ENCODE results near the gene ZNF200.
A peak's percentile ranks its signal among the peaks of the same experiment; 100 is the strongest.
"Not testable (repeated sequence)": the region's sequence is repeated elsewhere in the genome, so short reads cannot be mapped to it uniquely, and the experiment has no call there.

The ZNF200 gene

GRCh38 chr16:3234857-3235561, at the start of gene ZNF200:
ZNF200 (minus strand) TSS chr16:3235158; CDS start chr16:3233755, 1,403 bp downstream.
- peak; percentile 98 for DNase-seq (ENCODE audit: low spot score)

- peak; percentile 20 for DNase-seq (ENCODE audit: low spot score)
Observed at GRCh38 chr16:3283543-3284447, 48.8 kb upstream of the ZNF200 start.

GRCh38 chr16:3282730-3283542, 48.0 kb upstream of the ZNF200 start, which contains the start of gene ZNF263:
ZNF263 (plus strand) TSS chr16:3283491; CDS start chr16:3283819, 328 bp downstream.
- peak; percentile 99 for DNase-seq (ENCODE audit: low spot score)

GRCh38 chr16:3282103-3282729, 47.3 kb upstream of the ZNF200 start:
- DNase-seq (ENCODE audit: low spot score): no peak

GRCh38 chr16:3281222-3281820, 46.4 kb upstream of the ZNF200 start:
- DNase-seq (ENCODE audit: low spot score): no peak

- no peak for DNase-seq (ENCODE audit: low spot score)
Observed at GRCh38 chr16:3276679-3277078, 41.7 kb upstream of the ZNF200 start.

- DNase-seq (ENCODE audit: low spot score): no peak
Observed at GRCh38 chr16:3274947-3275346, 40.0 kb upstream of the ZNF200 start.

- DNase-seq (ENCODE audit: low spot score): no peak
Observed at GRCh38 chr16:3274490-3274889, 39.5 kb upstream of the ZNF200 start.

GRCh38 chr16:3271281-3271680, 36.3 kb upstream of the ZNF200 start:
- not testable (repeated sequence) for DNase-seq (ENCODE audit: low spot score)

GRCh38 chr16:3270718-3271117, 35.8 kb upstream of the ZNF200 start:
- DNase-seq (ENCODE audit: low spot score): not testable (repeated sequence)

GRCh38 chr16:3268294-3268693, 33.3 kb upstream of the ZNF200 start:
- DNase-seq (ENCODE audit: low spot score): no peak

- DNase-seq (ENCODE audit: low spot score): peak; percentile 58
Observed at GRCh38 chr16:3266873-3267537, 32.0 kb upstream of the ZNF200 start.

GRCh38 chr16:3264137-3265036, 29.4 kb upstream of the ZNF200 start:
- DNase-seq (ENCODE audit: low spot score): peak; percentile 99

GRCh38 chr16:3262517-3262916, 27.6 kb upstream of the ZNF200 start:
- DNase-seq (ENCODE audit: low spot score): no peak

GRCh38 chr16:3259836-3260235, 24.9 kb upstream of the ZNF200 start:
- DNase-seq (ENCODE audit: low spot score): no peak

- no peak for DNase-seq (ENCODE audit: low spot score)
Observed at GRCh38 chr16:3256866-3257465, 22.0 kb upstream of the ZNF200 start.

GRCh38 chr16:3256146-3256865, 21.3 kb upstream of the ZNF200 start, which contains the start of gene MEFV:
MEFV (minus strand) TSS chr16:3256633; CDS start chr16:3256587, 46 bp downstream.
- peak; percentile 32 for DNase-seq (ENCODE audit: low spot score)

GRCh38 chr16:3254309-3254708, 19.4 kb upstream of the ZNF200 start:
- DNase-seq (ENCODE audit: low spot score): no peak

Data from Ammon's horn (tissue), 1 donor.